Measurements from ENCODE around the gene CNTN4.

The CNTN4 gene

GRCh38 chr3:3080309-3080708 is 981.6 kb downstream of the CNTN4 start:
- DNase-seq = no peak

GRCh38 chr3:3081381-3082233 is 982.9 kb downstream of the CNTN4 start:
- no peak for DNase-seq

- no peak for DNase-seq
These were observed 983.7 kb downstream of the CNTN4 start for GRCh38 chr3:3082234-3082924.

- DNase-seq = no peak
These were observed 986.2 kb downstream of the CNTN4 start for GRCh38 chr3:3084890-3085289.

- no peak for DNase-seq
These were observed 987.1 kb downstream of the CNTN4 start for GRCh38 chr3:3085782-3086181.

GRCh38 chr3:3086239-3086638 is 987.6 kb downstream of the CNTN4 start:
- DNase-seq = no peak

GRCh38 chr3:3087279-3087678 is 988.6 kb downstream of the CNTN4 start:
- DNase-seq = no peak

- no peak for DNase-seq
These were observed 989.2 kb downstream of the CNTN4 start for GRCh38 chr3:3087716-3088465.

GRCh38 chr3:3089017-3089416 is 990.4 kb downstream of the CNTN4 start:
- no peak for DNase-seq

- DNase-seq = no peak
These were observed 999.3 kb downstream of the CNTN4 start for GRCh38 chr3:3097958-3098357.

- no peak for DNase-seq
These were observed 1003.2 kb downstream of the CNTN4 start for GRCh38 chr3:3101660-3102458.

- DNase-seq = no peak
These were observed 1004.1 kb downstream of the CNTN4 start for GRCh38 chr3:3102751-3103150.

- no peak for DNase-seq
These were observed 1006.6 kb downstream of the CNTN4 start for GRCh38 chr3:3105246-3105645.

GRCh38 chr3:3105815-3106214 is 1007.1 kb downstream of the CNTN4 start:
- no peak for DNase-seq

- no peak for DNase-seq
These were observed 1008.5 kb downstream of the CNTN4 start for GRCh38 chr3:3107181-3107580.
